GM23338 (cell line): ENCODE measurements around the gene CECR2.

Experiments used
- CTCF ChIP-seq, 2 experiments: fragments of 200-600 bp in 1 of 2; sonication (generic) in 1 of 2; conservative IDR thresholded peaks; 2 replicates each; pipeline versions ENCODE4 v1.5.1 to v1.6.1; 2016 to 2017; ENCODE audit warnings: antibody characterized with exemption in 2 of 2, low read depth in 2 of 2, mild to moderate bottlenecking in 2 of 2, moderate library complexity in 1 of 2
- ETS1 ChIP-seq: IDR thresholded peaks from 2 replicates; pipeline ENCODE4 v1.6.1; 2016; ENCODE audit warnings: antibody characterized with exemption
- EZH2 ChIP-seq: fragments of 200-600 bp; sonication (generic); IDR thresholded peaks from one replicate; pipeline ENCODE4 v1.8.0; 2017; ENCODE audit warnings: antibody characterized with exemption, mild to moderate bottlenecking, low read depth; ENCODE audit not compliant: unreplicated experiment
- EZH2phosphoT487 ChIP-seq: fragments of 200-600 bp; sonication (generic); IDR thresholded peaks from one replicate; pipeline ENCODE4 v1.8.1; 2018; ENCODE audit warnings: antibody characterized with exemption; ENCODE audit not compliant: unreplicated experiment
- JUNB ChIP-seq: IDR thresholded peaks from one replicate; pipeline ENCODE4 v1.6.1; 2016; ENCODE audit warnings: antibody characterized with exemption; ENCODE audit not compliant: unreplicated experiment
- NANOG ChIP-seq: IDR thresholded peaks from 2 replicates; pipeline ENCODE4 v1.6.1; 2016; ENCODE audit warnings: antibody characterized with exemption, borderline replicate concordance
- POLR2AphosphoS5 ChIP-seq: IDR thresholded peaks from 2 replicates; pipeline ENCODE4 v1.6.1; 2016; ENCODE audit warnings: antibody characterized with exemption, low read depth
- REST ChIP-seq: IDR thresholded peaks from one replicate; pipeline ENCODE4 v1.6.1; 2018; ENCODE audit warnings: antibody characterized with exemption; ENCODE audit not compliant: unreplicated experiment
- ZNF114 ChIP-seq: fragments of 250-450 bp; sonication (Bioruptor Pico); IDR thresholded peaks from 2 replicates; pipeline ENCODE4 v1.5.0; 2020; ENCODE audit warnings: mild to moderate bottlenecking, moderate library complexity
- ZNF331 ChIP-seq: fragments of 250-450 bp; sonication (Bioruptor Pico); IDR thresholded peaks from 2 replicates; pipeline ENCODE4 v1.5.0; 2020; ENCODE audit warnings: low read depth, mild to moderate bottlenecking, moderate library complexity

- no peak for TF ChIP-seq EZH2
- TF ChIP-seq CTCF (conservative IDR thresholded peaks at IDR 0.05; ENCODE audit: low read depth in 2 of 2): no peak
- no peak for TF ChIP-seq EZH2phosphoT487
- TF ChIP-seq ZNF331: no peak
- no peak for TF ChIP-seq POLR2AphosphoS5
- TF ChIP-seq REST: no peak
- no peak for TF ChIP-seq NANOG
- TF ChIP-seq ZNF114 (CRISPR knock-in tag): no peak
- TF ChIP-seq ETS1: no peak
- TF ChIP-seq JUNB: no peak
Measured at GRCh38 chr22:17400305-17400704, 31.0 kb downstream of the CECR2 start.
